PFSK-1 (cell line): ENCODE measurements around the gene IGSF1.

Experiments used
- FOXP2 ChIP-seq: optimal IDR thresholded peaks from 2 replicates; pipeline ENCODE3; 2011; ENCODE audit warnings: borderline replicate concordance, control low read depth, inconsistent platforms; ENCODE audit not compliant: insufficient read depth; ENCODE audit errors: extremely low read length, extremely low read depth
- SIN3A ChIP-seq: IDR thresholded peaks from 2 replicates; pipeline ENCODE4 v1.6.1; 2012; ENCODE audit warnings: mild to moderate bottlenecking, low read length, moderate library complexity, borderline replicate concordance; ENCODE audit not compliant: insufficient read depth
- TAF1 ChIP-seq: IDR thresholded peaks from 2 replicates; pipeline ENCODE4 v1.6.1; 2012; ENCODE audit warnings: low read length, control low read depth, borderline replicate concordance; ENCODE audit not compliant: insufficient read depth

DNA sequence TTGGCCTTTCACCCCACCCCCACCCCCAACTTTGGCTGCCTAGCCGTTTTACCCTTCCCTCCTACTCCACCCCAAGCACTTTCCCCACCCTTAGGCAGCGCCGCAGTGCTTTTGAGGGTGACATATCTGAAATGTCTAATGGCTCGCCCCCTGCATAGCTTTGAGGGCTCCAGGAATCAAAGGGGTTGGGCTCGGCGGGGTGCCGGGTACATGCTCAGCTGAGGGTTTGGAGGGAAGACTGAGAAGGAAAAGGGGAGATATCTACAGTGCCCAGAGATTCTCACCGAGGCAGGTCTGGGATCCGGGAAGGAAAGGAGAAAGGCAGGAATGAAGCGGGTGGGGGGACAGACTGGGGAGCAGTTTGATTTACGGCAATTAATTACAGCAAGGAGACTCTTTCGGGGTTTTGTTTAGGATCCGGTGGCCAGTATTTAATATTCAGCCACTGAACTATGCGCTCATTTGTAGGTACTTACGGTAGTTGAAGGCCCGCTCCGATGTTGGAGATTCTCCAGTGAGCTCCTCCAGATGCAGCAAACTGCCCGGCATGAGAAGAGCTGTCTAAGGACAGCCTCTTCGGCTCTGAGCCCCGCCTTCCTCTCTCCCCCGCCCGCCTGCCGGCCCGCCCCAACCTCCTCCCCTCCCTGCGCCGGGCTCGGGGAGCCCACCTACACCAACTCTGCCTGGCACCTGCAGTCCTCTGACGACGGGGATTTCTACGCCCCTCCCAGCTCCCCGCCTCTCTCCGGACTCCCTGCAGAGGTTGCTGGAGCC lies at the start of gene IGSF1:
- TF ChIP-seq FOXP2 (no peak), TAF1 (no peak), SIN3A (no peak)
